ENCODE results near the gene ACOXL.

Gene ACOXL

GRCh38 chr2:110720547-110720946 is 11.8 kb upstream of the ACOXL start:
- DNase-seq, result no peak

- no peak for DNase-seq
Observed at GRCh38 chr2:110724820-110725219, 7.6 kb upstream of the ACOXL start.

- no peak for DNase-seq
Observed at GRCh38 chr2:110725370-110725769, 7.0 kb upstream of the ACOXL start.

GRCh38 chr2:110725859-110726258 is 6.5 kb upstream of the ACOXL start:
- no peak for DNase-seq

- no peak for DNase-seq
Observed at GRCh38 chr2:110726285-110726684, 6.1 kb upstream of the ACOXL start.

GRCh38 chr2:110727923-110728322 is 4.5 kb upstream of the ACOXL start:
- DNase-seq, result no peak

- DNase-seq, result no peak
Observed at GRCh38 chr2:110729106-110729505, 3.3 kb upstream of the ACOXL start.

GRCh38 chr2:110731064-110731463 is 1.3 kb upstream of the ACOXL start:
- no peak for DNase-seq

GRCh38 chr2:110735366-110735765 is 3.0 kb downstream of the ACOXL start:
- no peak for DNase-seq

GRCh38 chr2:110737783-110738182 is 5.4 kb downstream of the ACOXL start:
- DNase-seq, result no peak

GRCh38 chr2:110740747-110741349 is 8.5 kb downstream of the ACOXL start:
- no peak for DNase-seq

- no peak for DNase-seq
Observed at GRCh38 chr2:110741491-110741980, 9.2 kb downstream of the ACOXL start.

GRCh38 chr2:110742412-110742811 is 10.0 kb downstream of the ACOXL start:
- no peak for DNase-seq

- no peak for DNase-seq
Observed at GRCh38 chr2:110743600-110743999, 11.2 kb downstream of the ACOXL start.

- no peak for DNase-seq
Observed at GRCh38 chr2:110744429-110744828, 12.1 kb downstream of the ACOXL start.

GRCh38 chr2:110745048-110745447 is 12.7 kb downstream of the ACOXL start:
- DNase-seq, result no peak

- no peak for DNase-seq
Observed at GRCh38 chr2:110746586-110747521, 14.5 kb downstream of the ACOXL start.

GRCh38 chr2:110747522-110748488 is 15.4 kb downstream of the ACOXL start:
- no peak for DNase-seq

- peak; percentile 79 for DNase-seq
Observed at GRCh38 chr2:110748489-110748867, 16.1 kb downstream of the ACOXL start.

- no peak for DNase-seq
Observed at GRCh38 chr2:110751642-110752041, 19.3 kb downstream of the ACOXL start.

GRCh38 chr2:110752871-110753270 is 20.5 kb downstream of the ACOXL start:
- no peak for DNase-seq

- peak; percentile 6 for DNase-seq
Observed at GRCh38 chr2:110755491-110756078, 23.2 kb downstream of the ACOXL start.

- DNase-seq, result no peak
Observed at GRCh38 chr2:110759411-110759810, 27.0 kb downstream of the ACOXL start.
